Measurements from ENCODE around the gene HOXA11.
A peak's percentile ranks its signal among the peaks of the same experiment; 100 is the strongest.

GRCh38 chr7:27165996-27166530, 19.0 kb downstream of the HOXA11 start:
- TF ChIP-seq POLR2AphosphoS5 (IDR thresholded peaks at IDR 0.05), result peak in 1 of 3 donors; percentile 54
- TF ChIP-seq POLR2A (IDR thresholded peaks at IDR 0.05), result no peak
